T-helper 1 cell (primary cell): ENCODE data around the gene NCAPG2.

Source experiments
- DNase-seq, 5 donors: peaks; one replicate each; pipeline ENCODE4 v3.0.0-alpha.2; 2012 to 2020

The NCAPG2 gene

DNA sequence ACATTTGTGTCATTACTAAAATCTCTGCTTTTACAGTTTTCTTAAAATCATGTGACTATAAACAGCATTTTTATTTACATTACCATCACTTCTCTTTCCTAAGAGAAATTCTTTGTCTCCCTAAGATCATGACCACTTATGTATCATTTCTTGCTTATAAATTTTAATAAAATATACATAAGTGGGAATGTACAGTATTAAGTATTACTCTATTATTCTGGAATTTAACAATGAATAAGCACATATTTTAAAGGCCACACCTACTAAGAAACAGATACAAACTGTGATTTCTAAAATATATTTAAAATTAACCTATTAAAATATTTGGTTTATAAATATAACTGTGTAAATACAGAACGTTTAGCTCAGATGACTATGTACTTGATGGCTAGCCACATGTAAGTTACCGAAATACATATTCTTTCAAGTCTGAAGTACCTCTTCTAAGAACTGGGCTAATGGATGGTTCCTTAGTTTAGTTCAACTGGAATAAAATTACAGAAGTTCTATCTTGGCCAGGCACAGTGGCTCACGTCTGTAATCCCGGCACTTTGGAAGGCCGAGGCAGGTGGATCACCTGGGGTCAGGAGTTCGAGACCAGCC is 83.7 kb downstream of the NCAPG2 start:
- no peak for DNase-seq

DNA sequence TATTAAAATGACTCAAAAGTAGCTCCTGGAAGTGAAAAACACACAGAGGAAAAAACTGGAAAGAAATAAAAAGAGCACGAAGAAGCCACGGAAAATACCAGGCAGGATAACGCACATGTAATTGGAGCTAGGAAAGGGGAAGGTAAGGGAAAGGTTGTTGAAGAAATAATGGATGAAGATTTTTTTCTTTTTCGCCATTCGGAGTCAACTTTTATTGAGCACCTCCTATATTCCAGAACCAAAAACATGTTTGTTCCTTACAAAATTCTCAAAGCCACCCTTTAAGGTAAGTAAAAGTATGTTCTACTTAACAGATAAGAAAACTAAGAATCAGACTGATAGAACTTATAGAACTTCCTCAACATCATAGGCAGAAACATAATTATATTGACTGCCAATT is 84.2 kb downstream of the NCAPG2 start:
- DNase-seq, result no peak

DNA sequence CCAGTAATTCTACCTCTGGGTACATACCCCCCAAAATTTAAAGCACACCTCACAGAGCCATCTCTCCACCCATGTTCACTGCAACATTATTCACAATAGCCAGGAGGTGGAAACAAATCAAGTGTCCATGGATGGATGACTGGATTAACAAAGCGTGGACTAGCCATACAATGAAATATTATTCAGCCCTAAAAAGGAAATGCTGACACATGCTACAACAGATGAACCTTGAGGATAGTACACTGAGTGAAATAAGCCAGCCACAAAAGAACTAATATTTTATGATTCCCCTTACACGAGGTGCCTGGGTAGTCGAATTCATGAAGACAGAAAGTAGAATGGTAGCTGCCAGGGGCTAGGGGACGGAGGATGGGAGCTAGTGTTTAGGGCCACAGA is 85.9 kb downstream of the NCAPG2 start:
- DNase-seq, result no peak

DNA sequence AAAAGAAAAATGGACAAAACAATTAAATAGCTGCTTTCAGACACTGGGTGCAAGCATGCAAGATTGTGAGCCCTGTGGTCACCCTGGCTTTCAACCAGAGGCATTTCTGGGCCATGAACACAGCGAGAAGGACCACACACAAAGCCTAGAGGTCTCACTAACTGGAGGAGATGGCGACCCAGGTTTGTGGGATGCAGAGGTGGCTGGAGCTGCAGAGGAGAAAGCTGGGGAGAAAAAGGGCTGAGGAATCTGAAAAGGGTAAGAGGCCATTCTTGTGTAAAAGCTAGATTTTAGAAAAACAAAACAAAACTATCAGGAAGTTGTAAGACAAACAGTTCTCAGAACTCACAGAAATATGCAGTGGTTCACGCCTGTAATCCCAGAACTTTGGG is 86.9 kb downstream of the NCAPG2 start:
- no peak for DNase-seq

DNA sequence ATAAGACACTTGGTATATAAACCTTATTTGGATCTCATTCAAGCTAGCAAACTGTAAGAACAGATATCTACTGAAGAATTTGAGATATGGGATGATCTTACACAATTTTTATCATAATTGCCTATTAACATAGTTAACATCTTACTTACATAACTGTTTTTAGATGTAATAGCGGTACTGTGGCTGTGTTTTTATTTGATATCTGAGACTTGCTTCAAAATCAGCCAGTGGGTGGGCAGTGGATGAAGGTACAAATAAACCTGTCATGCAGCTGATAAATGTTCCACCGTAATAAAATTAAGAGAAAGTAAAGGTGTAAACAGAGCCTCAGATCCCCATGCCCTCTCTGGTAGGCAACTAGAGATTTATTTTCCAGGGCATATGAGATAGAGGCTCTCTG is 88.6 kb downstream of the NCAPG2 start:
- no peak for DNase-seq

DNA sequence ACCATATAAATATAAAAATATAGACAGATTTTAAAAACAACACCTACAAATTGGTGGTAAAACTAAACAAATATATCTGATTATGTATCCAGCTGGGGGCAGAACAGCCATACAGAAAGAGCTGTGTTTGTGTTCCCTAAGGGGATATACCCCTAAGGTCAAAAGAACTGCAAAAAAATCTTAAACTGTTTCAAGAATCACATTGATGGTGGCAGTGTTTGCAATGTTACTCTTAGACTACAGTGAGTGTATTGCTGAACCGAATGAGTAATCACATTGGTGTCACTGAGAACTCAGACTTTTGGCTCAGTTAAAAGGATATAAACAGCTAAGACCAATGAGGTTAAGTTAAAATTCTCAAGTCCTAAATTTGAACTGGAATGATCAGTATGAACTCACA is 89.9 kb downstream of the NCAPG2 start:
- no peak for DNase-seq

DNA sequence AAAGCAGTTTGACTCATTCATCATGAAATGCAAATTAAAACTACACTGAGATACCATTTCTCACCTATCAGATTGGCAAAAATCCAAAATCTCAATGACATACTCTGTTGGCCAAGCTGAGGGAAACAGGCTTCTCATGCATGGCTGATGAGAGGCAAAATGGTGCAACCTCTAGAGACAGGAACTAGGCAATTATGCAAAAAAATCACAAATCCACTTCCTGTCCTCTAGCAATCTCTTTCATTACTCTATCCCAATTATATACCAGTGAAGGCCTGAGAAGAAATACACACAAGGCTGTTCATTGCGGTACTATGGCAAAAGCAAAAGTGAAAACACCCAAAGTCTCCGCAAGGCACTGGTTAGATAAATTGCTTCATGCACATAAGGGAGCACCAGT is 91.1 kb downstream of the NCAPG2 start:
- no peak for DNase-seq

DNA sequence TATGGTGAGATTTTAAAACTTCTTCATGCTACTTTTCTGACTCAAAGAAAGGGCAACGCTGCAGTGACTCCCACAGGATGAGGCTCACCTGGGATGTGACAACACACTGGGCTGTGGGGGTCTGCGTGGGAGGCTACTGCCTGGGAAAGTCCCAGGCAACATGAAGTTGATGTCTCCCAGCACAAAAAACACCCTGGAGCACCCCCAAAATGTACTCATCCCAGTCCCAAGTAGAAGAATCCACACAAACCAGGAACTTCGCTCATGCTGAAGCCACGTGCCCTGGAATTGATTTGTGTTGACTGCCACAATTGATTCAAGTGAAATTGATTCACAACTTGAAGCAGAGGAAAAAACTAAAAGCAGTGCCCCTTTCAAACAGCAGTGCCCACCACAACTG is 92.1 kb downstream of the NCAPG2 start:
- no peak for DNase-seq

DNA sequence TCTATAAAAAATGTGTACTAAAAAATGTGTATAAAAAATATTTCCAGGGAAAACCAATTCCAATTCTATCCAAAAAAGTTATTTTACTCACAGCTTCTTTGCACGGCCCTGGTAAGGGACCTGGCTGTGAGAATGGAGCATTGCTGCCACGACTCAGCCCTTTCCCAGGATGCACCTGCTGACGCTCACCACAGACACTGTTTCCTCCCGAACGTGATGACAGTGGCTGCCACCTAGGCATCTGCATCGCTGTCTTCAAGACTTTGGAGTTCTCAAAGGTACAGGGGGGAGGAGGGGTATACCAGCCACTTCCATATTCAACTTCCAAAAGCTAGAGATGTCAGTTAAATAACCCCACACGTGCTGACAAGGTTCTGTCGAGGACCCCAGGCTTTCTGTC is 93.1 kb downstream of the NCAPG2 start:
- no peak for DNase-seq

DNA sequence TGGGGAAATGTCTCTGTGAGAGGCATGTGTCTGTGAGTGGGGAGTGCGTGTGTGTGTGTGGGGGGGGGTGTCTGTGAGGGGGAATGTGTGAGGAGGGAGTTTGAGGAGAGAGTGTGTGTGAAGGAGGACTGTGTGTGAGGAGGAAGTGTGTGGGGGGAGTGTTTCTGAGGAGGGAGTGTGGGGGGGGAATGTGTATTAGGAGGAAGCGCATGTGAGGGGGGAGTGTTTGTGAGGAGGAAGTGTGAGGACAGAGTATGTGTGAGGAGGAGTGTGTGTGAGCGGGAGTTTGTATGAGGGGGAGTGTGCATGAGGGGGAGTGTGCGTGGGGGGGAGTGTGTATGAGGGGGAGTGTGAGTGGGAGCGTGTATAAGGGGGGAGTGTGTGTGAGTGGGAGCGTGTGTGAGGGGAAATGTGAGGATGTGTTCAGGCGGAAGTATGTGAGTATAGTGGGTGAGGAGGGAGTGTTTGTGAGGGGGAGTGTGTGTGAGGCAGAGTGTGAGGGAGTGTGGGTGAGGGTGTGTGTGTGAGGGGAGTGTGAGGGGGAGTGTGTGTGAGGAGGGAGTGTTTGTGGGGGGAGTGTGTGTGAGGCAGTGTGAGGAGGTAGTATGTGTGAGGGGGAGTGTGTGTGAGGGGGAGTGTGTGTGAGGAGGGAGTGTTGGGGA is 95.2 kb downstream of the NCAPG2 start:
- no peak for DNase-seq

DNA sequence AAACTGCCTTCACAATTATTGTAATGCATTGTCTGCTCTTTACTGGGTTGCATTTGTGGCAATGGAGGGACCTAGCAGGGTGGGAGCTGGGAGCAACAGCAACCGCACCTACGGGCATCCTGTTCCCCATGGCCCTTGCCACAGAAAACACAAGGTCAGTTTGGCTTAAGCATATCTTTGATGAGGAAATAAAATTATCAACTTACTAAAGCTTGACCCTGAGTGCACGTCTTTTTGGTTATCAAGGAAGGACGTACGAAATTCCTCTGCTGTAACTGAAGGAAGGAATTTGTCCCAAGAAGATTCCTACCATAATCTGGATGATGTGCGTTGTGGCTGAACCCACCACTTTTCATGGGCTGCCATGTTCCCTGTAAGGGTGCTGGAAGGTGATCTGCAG is 97.0 kb downstream of the NCAPG2 start:
- no peak for DNase-seq

DNA sequence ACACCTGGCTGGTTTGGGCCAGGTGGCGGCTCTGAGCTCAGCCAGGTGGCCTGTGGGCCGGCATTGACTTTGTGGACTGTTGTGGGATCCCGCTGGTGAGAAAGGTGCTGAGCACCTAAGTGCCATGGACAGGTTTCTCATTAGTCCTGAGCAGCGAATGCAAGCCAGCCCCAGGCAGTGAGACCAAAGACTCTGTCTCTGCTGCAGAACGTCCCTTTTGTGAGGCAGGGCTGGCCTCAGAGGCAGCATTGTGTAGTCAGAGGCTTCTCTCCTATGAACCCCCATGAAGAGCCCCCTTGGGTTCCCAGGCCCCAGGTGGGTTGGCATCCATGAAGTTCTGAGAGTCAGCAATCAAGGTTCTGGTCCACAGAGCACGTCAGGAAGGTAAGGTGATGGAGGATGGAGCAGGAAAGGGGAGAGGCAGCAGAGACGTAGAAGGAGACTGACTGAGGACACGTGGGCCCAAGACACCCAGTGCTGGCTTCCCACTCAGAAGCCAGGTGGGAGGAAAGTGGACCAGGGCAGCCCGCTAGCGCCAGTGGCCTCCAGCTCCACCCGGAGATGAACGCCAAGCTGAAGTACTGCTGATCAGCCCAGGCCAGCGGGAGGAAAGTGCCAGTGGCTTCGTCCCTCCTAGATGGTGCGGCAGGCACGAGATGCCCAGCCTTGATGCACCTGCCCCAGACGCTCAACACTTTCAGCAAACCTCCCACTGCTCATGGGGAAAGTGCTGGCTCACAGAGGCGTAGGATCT is 97.8 kb downstream of the NCAPG2 start:
- DNase-seq, result no peak

DNA sequence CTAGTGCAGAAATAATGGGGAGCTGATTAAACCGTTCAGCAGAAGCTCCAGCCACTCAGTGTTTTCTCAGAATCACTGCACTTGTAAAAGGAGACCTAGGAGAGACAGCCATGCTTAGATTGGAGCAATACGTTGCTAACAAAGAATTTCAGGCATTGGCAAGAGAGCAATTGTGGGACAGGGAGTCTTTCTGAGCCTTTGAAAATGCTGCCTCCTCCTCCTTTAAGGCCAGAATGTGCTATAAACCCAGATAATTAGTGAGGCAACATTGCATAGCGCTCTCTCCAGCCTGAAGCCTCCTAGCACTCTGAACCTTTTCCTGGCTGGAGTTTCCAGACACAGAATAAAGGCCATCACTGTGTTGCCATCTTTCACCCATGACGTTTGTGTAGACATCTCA is 98.5 kb downstream of the NCAPG2 start:
- no peak for DNase-seq

DNA sequence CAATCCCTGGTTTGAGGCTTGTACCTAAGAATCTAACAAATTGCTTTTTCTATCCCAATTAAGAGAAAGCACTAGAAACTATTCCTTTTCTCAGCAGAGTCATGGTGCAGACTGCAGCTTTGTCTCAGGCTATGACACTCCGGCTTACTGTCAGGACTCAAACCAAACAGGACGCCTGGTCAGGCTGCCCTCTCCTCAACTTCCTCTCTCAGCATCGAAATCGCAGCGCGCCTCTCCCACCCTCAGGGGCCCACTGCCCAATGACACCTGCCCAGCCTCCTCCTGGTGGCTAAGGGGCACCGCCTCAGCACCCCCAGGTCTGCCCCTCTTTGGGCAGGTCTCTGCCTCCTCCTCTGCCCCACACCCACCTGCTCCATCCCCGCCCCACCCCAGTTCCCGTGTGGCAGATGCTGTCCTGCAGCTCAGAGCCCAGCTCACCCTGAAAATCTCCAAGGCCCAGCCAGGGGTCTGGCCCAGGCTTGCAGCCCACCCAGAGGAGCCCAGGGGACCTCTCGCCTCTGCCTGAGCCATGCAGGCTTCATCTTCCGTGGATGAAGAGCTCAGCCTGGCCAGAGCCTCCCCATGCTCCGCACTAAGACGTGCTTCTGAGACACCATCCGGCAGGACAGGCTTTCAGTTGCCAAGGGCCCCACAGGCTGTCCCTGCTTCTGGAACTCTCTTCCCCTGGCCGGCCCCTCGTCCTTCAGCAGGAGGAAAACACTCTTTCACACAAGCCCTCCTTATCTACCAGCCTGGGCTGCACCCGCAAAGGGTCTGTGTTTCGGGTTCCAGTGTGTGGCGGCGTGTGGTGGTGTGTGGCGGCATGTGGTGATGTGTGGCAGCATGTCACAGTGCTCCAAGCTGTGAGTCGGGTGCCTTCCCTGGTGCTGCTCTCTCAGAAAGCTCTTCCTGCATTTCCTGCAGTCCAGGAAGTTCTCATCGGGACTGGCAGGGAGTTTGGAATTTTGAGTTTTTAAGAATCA is 100.5 kb downstream of the NCAPG2 start:
- no peak for DNase-seq

DNA sequence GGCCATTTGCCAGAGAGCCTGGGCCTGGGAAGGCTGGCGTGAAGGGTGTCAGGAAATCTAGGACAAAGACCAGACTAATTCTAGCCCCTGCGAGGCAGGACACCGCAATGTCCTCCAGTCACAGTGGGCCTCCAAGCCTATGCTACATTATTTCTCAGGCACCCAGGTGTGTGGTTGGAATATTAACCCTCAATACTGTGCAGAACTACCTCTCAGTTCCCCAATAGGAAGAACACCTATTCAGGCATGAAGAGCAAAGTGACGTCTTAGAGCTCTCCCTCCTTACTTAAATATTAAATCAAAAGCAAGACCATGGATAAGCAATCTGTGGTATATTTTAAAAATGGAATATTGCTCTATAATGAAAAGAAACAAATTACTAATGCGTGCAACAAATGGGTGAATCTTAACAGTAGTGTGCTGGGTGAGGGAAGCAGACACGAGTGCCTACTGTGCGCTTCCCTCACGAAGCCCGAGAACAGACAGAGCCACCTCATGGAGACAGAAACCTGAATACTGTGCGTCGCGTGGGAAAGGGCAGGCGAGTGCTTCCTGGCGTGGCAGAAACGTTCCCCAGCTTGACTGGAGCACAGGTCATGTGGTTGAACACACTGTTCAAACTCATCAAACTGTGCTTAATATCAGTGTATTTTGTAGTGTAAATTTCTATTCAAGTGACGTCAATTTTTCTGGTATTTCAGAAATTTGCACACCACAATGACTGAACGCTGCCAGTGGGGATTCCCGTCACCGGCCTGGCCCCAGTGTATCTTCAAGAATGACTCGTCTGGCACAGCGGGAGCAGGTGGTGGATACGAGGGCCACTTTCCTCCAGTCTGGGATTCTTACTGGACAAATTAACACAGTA is 101.5 kb downstream of the NCAPG2 start:
- DNase-seq, result no peak

DNA sequence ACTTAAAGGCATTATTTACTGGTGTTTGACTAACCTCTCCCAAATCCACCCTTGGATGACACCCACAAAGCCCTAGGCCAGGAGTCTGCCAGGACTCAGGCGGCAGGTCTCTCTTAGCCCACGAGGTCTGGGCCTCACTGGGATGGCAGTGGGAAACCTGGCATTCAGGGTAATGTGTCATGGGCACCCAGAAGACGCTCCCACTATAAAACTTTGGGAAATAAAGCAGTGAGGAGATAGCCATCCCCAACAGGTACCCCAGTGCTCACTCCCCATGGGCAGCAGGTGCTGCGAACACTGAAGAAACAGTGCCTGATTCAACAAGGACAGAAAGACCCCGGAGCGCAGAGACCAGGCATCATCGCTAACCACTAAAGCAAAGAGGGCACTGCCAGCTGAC is 102.6 kb downstream of the NCAPG2 start:
- DNase-seq, result no peak

DNA sequence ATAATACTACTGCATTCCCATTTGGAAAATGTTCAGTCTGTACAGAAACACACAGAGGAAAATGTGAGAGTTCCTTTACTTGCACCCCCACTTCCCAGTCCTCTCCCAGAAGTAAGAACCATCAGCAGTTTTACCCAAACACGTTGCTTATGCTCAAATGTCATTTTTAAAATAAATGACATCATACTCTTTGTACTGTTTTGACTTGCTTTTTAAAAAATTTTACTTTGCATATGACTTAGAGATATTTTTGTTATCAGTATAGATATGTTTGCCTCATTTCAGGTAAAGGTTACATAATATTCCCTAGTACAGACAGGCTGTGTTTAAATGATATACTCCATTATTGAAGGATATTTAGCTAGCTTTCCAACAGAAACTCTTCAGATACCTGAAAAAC is 103.5 kb downstream of the NCAPG2 start:
- DNase-seq, result no peak

DNA sequence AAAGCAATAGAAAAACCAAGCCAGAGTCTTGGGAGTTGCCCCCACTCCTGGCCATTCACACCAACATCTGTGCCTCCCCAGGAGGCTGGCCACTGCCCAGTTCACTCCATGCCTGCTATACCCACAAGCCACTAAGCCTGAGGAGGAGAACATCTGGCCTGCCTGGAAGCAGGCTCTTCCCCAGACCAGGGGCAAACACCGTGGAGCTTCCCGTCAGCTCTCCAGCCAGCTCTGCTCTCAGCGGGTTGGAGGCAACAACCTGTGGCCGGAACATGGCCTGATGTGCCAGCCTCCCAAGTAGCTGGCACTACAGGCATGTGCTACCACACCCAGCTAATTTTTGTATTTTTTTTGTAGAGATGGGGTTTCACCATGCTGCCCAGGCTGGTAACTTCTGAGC is 107.9 kb downstream of the NCAPG2 start:
- DNase-seq, result no peak

DNA sequence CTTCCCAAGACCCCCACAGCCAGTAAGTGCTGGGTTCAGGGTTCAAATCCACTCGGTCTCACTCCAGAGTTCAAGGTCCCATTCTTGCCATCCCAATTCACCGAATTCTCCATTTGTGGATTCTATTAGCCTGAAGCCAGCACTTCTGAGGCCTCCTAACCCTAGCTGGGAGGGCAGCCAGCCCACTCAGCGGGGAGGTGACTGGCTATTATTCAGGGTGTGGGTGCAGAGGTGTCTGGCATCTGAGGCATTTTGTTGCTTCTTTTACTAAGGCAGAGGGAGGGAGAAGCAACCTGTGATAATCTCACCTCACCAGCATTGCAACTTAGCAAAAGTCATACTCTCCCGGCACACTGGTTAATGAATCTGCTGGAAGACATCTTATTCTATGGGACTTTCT is 108.3 kb downstream of the NCAPG2 start:
- DNase-seq, result no peak

DNA sequence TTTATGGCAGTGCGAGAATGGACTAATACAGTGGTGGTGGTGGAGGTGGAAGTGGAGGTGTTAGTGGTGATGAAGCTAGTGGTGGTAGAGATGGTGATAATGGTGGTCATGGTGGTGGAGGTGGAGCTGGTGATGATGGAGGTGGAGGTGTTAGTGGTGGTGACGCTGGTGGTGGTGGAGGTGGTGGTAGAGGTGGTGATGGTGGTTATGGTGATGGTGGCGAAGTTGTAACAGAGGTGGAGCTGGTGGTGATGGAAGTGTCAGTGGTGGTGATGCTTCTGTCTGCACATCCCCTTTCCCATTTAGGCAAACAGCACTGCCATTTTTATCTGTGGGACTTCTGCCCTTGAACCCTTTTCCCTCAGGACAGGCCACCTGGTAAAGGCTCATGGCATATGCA is 109.5 kb downstream of the NCAPG2 start:
- DNase-seq, result peak in 1 of 5 donors; percentile 37

DNA sequence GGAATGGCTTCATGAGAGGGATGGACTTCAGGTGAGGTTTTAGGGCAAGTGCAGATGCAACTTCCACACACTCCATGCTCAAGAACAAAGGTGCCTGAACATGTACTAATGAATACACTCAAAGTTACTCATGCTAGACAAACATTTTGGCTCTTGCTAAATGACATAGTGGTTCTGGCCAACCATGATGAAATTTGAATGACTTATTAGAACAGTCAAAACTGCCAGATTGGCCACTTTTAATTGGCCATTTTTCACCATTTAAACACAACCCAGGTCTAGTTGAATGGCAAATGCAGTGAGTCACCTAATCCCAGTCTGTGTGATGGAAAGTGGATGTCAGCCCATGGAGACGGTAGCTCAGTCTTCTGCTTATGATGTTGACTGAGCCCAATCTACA is 112.1 kb downstream of the NCAPG2 start:
- no peak for DNase-seq

DNA sequence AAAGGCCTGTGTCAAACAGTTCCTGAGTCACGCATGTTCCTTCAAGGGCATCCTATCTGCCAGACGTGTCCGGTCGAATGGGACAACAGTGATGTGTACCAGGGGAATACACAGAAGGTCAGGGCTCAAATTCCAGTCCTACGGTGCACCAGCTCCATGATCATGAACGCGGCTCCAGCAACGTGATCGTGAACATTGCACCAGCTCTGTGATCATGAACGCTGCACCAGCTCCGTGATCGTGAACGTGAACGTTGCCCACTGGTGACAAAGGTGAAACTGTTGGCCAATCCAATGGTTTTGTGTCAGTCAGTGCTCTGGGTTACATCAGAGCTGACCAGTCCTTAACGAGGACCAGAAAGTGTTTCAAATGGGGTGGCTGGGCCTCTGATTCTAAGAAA is 112.7 kb downstream of the NCAPG2 start:
- no peak for DNase-seq
